HG03342 (cell line): Measurements from ENCODE around the gene ZNG1A.
"Not testable (repeated sequence)": the region's sequence is repeated elsewhere in the genome, so short reads cannot be mapped to it uniquely, and the experiment has no call there.

ENCODE experiments used
- ATAC-seq: cut with Tn5 transposase; IDR thresholded peaks from one replicate; pipeline ENCODE4 v1.9.1; 2021; ENCODE audit warnings: mild to moderate bottlenecking, moderate library complexity; ENCODE audit not compliant: unreplicated experiment

The ZNG1A gene

DNA sequence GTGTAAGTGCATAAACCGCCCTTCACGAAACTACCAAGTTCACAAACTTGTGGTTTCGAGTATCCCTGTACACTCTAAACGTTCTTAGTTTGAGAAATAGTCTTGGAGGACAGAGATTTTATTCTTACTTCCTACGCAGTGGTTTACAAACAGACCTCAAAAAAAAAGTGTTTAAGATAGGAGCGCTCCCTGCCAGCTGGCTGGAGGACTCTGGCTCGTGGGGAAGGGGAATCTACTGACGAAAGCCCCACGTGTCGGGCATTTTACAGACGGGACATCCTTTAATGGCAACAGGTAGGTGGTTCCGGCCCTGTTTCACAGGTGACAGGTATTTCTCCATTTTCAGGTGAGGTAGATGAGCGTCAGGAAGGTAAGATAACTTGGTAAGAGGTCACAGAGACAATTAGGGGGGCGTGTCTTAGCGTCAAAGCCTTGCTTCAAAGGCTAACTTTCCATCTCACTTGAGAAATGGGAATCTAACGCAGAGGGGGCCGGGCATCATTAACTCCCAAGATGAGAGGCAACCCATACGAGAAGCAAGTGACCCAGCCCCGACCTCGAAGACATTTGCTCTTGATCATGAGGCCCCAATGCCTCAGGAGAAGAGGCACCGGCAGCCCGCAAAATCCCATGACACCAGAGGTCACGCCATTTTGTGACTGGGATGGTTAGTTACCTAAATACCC lies 573 bp downstream of the ZNG1A start:
- not testable (repeated sequence) for ATAC-seq

DNA sequence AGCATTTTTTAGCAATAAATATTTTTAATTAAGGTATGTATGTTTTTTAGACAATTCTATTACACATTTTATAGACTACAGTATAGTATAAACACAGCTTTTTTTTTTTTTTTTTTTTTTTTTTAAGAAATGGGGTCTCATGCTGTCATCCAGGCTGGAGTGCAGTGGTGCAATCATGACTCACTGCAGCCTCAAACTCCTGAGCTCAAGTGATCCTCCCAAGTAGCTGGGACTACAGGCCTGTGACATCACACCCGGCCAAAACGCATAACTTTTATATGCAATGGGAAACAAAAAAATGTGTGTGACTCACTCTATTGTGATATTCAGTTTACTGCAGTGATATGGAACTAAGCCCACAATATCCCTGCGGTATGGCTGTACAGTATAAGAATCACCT lies 9.1 kb downstream of the ZNG1A start:
- ATAC-seq: not testable (repeated sequence)

- not testable (repeated sequence) for ATAC-seq
Measured at GRCh38 chr9:159871-160270, 19.0 kb downstream of the ZNG1A start.

DNA sequence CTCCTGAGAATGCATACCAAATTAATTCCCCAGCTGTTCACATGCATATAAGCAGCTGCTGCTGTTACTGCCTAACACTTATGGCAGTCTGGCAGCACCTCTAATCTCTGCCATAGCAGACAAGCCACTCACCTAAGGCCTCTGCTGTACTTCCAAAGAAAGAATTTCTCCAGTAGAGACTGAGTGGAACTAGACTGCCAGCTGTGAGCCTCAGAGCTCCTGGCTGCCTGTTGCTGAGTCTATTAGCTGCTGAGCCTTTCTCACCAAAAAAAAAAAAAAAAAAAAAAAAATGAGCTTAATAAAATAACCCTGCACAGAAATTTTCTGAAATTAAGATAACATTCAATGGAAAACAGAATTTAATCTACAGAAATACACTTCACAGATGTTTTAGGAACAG lies 27.7 kb downstream of the ZNG1A start:
- ATAC-seq: not testable (repeated sequence)

- not testable (repeated sequence) for ATAC-seq
Measured at GRCh38 chr9:139880-140279, 39.0 kb downstream of the ZNG1A start.

- not testable (repeated sequence) for ATAC-seq
Measured at GRCh38 chr9:117995-118467, 60.8 kb downstream of the ZNG1A start, which contains the start of gene FOXD4. Gene FOXD4 (minus strand): TSS chr9:118417. CDS start chr9:118119, 298 bp downstream.

- not testable (repeated sequence) for ATAC-seq
Measured at GRCh38 chr9:117144-117994, 61.5 kb downstream of the ZNG1A start.

DNA sequence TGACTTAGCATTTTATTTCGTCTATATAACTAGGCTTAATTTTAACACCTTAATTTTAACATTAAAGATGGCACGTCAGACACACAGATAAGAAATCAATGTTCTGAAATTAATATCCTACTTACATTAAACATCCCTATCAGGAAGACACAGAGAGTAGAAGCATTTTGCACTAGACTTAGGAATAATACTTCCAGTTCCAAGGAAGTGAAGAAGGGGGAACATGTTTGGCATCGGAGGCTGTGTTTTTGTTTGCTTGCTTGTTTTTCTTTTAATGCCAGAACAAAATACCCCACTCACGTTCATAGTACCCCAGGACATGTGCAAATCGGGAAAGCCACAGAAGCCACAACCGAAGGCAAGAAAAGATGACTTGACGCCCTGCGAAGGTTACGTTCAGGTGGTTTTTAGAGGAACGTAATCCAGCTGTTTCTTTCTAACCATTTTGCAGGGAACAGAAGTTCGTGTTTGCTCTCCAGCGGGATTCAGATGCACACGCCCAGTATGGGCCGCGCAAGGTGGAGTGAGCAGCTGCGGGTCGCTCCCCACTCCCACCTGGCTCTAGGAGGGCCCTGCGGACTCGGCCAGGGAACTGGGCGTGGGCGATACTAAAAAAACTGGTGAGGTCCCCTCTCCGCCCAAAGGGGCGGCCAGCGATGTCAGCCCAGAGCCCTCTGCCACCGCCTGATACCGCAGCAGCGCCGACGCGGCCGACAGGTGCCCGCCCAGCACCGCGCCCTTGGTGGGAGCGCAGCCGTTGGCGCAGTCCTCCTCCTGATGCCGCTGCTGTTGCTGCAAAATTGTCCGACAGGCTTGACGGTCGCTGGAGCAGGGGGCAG lies 62.4 kb downstream of the ZNG1A start:
- not testable (repeated sequence) for ATAC-seq

DNA sequence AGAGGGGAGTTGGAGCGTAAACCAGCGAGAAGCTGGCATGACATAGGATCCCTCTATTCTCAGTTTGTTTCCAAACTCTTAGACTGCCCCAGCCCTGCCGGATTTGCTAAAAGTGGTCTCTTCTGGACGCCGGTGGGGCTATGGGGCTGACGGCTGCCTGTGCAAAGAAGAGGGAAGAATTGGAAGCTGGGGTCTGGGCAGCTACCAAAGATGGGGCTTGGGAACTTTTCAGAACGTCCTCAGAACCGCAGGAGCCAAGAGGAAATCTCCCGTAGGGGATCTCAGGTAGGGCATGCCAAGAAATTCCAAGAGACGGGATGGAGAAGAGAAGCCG lies 63.8 kb downstream of the ZNG1A start:
- ATAC-seq: not testable (repeated sequence)

DNA sequence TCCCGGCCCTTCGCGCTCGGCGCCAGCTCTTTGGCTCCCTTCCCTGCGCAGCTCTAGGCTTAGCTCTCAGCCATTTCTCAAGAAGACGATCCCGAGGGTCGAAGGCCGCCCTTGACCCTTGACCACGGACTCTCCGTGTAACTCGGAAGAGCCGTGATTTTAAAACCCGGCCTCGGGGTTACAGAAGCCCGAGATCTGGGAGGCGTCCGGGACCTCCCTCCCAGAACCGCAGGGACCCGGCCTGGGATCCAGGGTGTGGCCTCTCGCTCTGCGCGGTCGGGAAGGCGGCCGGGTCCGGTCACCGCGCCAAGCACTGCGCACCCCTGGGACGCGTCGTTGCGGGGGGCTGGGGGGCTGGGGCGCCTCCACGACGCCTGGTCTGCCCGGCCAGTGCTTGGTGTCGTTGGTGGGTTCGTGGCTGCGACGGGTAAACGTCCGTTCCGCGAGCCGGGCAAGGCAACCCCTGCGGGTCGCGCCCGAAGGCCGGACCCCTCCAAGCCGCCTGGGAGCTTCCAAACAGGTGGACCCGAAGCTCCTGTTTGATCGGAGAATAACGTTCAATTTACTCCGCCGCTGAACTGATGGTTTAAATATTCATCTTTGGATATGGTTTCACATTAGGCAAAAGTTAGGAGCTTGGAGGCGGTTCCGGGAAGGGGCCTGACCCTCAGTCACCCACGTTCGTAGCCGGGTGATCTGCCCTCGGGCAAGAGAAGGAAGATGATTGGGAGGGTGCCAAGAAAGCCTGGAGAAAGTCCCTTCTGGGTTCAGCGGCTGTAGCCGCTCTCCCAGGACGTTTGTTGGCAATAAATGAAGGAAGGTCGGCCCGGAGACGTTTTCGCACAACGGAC lies 64.4 kb downstream of the ZNG1A start:
- ATAC-seq: not testable (repeated sequence)

DNA sequence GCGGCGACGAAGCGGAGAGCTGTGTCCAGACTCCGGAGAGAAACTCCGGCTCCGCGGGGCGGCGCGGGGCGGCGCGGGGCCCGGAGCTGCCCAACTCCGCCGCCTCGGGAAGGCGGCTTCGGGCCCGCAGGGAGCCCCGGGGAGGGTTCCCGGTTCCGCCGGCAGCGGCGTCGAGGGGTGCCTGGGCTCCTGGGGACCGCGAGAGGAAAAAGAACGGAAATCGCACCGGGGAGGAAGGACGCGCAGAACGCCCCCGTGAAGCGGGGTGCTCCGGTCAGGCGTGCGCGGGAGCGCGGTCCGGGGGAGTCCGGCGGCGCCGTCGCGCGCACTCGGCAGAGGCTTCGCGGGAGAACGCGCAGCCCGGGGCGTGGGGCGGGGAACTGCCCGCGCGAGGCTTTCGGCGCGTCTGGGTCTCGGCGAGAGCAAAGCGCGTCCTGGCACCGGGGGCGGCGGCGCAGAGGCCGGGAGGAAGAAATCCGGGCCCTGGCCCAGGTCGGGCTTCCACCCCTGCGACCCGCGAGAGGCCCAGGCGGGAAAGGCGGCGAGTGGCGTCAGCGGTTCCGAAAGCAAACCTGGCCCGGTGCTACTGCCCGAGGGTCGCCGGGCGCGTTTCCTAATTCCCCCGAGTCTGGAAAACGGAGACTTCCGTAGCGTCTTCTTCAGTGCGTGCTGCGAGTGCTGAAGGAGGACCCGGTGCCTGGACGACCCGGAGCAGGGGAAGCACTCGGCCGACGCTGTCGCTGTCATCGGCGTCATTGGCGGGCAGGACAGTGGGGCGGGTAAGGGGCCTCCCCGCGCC lies 65.2 kb downstream of the ZNG1A start:
- not testable (repeated sequence) for ATAC-seq

DNA sequence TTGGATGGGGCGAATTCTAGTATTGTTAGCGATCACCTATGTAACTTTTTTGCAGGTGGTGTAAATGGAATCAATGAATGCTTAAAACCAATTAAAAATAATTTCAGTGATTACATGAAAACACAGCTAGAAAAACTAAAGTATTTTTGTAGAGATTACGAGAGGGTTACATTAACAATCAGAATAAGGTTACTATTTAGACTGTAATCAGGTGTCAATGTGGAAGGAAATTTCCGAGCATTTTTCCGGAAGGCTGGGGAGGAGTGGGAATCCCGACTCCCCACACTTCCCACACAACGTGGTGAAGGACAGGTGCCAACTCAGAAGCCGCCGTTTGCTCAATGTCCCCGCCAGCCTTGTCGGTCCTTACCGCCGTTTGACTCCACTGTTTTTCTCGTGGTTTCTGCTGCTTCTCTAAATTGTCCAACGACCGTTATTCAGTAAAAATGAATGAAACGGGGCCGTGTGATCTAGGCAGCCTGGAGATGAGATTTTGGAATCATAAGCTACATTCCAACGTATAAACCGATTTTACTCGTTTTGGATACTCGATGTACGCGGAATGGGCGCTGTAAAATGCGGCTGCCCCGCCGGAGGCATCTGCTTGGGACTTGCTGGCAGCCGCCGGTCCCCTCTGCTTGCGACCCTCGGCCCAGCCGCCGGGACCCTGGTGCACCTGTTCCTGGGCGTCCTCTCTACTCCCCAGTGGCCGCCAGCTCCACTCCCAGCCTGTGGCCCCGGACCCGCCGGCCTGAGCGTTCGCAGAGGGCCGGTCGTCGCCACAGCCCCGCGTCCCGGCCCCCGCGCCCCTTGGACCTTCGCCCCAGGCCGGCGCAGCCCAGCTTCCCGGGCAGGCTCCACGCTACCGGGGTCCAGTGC lies 66.0 kb downstream of the ZNG1A start:
- not testable (repeated sequence) for ATAC-seq

GRCh38 chr9:110672-111071 lies 68.2 kb downstream of the ZNG1A start:
- ATAC-seq: not testable (repeated sequence)

DNA sequence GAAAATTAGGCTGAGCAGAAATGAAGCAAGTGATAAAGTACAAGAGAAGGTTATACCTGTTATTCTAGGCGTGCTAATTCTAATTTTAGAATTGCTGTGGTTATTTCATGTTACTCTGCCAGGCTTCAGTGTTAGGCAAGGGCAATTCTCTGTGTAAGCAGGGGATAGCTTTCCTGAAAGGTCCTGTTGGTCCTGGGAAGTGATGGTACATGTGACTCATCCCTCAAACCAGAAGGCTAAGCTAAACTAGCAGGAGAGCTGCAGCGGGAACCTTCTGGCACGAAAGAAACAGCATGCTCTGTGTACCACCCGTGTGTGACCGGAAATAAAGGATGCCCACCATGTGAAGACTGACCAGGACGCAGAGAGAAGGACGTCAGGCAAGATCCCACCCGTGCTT lies 69.3 kb downstream of the ZNG1A start:
- ATAC-seq: not testable (repeated sequence)

GRCh38 chr9:108742-109495 lies 69.9 kb downstream of the ZNG1A start:
- ATAC-seq: not testable (repeated sequence)

GRCh38 chr9:105991-106390 lies 72.9 kb downstream of the ZNG1A start:
- not testable (repeated sequence) for ATAC-seq

- not testable (repeated sequence) for ATAC-seq
Measured at GRCh38 chr9:100430-100829, 78.4 kb downstream of the ZNG1A start.

- not testable (repeated sequence) for ATAC-seq
Measured at GRCh38 chr9:99867-100266, 79.0 kb downstream of the ZNG1A start.
